GM19351 (cell line): ENCODE results near the gene CAV2.
A peak's percentile ranks its signal among the peaks of the same experiment; 100 is the strongest.

Source experiments
- ATAC-seq: cut with Tn5 transposase; IDR thresholded peaks from one replicate; pipeline ENCODE4 v1.9.1; 2021; ENCODE audit warnings: mild to moderate bottlenecking, moderate library complexity; ENCODE audit not compliant: unreplicated experiment

The CAV2 gene

GRCh38 chr7:116545411-116545993, 46.0 kb downstream of the CAV2 start:
- no peak for ATAC-seq

GRCh38 chr7:116546054-116546453, 46.5 kb downstream of the CAV2 start:
- ATAC-seq, result no peak

- ATAC-seq, result no peak
Observed at GRCh38 chr7:116546916-116547315, 47.4 kb downstream of the CAV2 start.

- ATAC-seq, result no peak
Observed at GRCh38 chr7:116547347-116547746, 47.8 kb downstream of the CAV2 start.

- ATAC-seq, result peak; percentile 96
Observed at GRCh38 chr7:116548506-116548905, 49.0 kb downstream of the CAV2 start.

- ATAC-seq, result no peak
Observed at GRCh38 chr7:116549370-116549769, 49.8 kb downstream of the CAV2 start.

GRCh38 chr7:116551692-116552091, 52.2 kb downstream of the CAV2 start:
- ATAC-seq, result no peak

GRCh38 chr7:116552602-116553001, 53.1 kb downstream of the CAV2 start:
- ATAC-seq, result no peak

GRCh38 chr7:116553168-116553964, 53.8 kb downstream of the CAV2 start:
- ATAC-seq, result no peak

GRCh38 chr7:116554436-116554835, 54.9 kb downstream of the CAV2 start:
- ATAC-seq, result no peak

- ATAC-seq, result no peak
Observed at GRCh38 chr7:116554911-116555310, 55.4 kb downstream of the CAV2 start.

- no peak for ATAC-seq
Observed at GRCh38 chr7:116557066-116557585, 57.6 kb downstream of the CAV2 start.

- no peak for ATAC-seq
Observed at GRCh38 chr7:116557901-116558300, 58.4 kb downstream of the CAV2 start.
